H1 (cell line): Measurements from ENCODE around the gene FAM204A. TPM values are rescaled to one million over a fixed set of nuclear protein-coding genes. Genes with fewer than 3 reads are reported as not detected.

Source experiments
- CTCF ChIA-PET: fragments of 300-600 bp; sonication (Branson Sonifier 250); formaldehyde crosslinking; loops from one replicate; lab custom pipeline; 2021; ENCODE audit not compliant: partially characterized antibody; lab: Charles Lee
- POLR2A ChIA-PET: fragments of 300-600 bp; sonication (Branson Sonifier 250); formaldehyde crosslinking; loops from one replicate; lab custom pipeline; 2021; ENCODE audit warnings: inconsistent platforms; ENCODE audit not compliant: partially characterized antibody; lab: Charles Lee
- DNase-seq, 2 experiments: peaks; one replicate each; pipeline versions ENCODE4 v3.0.0 to v3.0.0-alpha.2; 2010 to 2022; ENCODE audit warnings: low spot score in 2 of 2, low read depth in 1 of 2, mixed read lengths in 1 of 2
- FAIRE-seq: peaks from 2 replicates; lab custom pipeline; 2011; peaks lifted over from hg19 to GRCh38; lab: Jason Lieb, UNC
- H2AFZ ChIP-seq: 2 replicates; pipeline ENCODE4 v1.8.1; 2012; ENCODE audit warnings: low read length, inconsistent platforms
- H2AK5ac ChIP-seq: 2 replicates; pipeline ENCODE4 v1.6.1; 2013; ENCODE audit warnings: low read depth, low read length
- H2BK120ac ChIP-seq: replicated peaks from 2 replicates; pipeline ENCODE3; 2013; ENCODE audit warnings: low read depth, low read length, inconsistent platforms
- H2BK12ac ChIP-seq: 2 replicates; pipeline ENCODE4 v1.6.1; 2013; ENCODE audit warnings: low read depth, low read length
- H2BK15ac ChIP-seq: 2 replicates; pipeline ENCODE4 v1.6.1; 2013; ENCODE audit warnings: low read length
- H2BK20ac ChIP-seq: 2 replicates; pipeline ENCODE4 v1.6.1; 2013; ENCODE audit warnings: low read length
- H2BK5ac ChIP-seq: 2 replicates; pipeline ENCODE4 v1.6.1; 2013; ENCODE audit warnings: low read depth, low read length
- H3K14ac ChIP-seq: 2 replicates; pipeline ENCODE4 v1.6.1; 2013; ENCODE audit warnings: inconsistent platforms; ENCODE audit not compliant: insufficient read length
- H3K18ac ChIP-seq: 2 replicates; pipeline ENCODE4 v1.6.1; 2013; ENCODE audit warnings: low read length; ENCODE audit errors: extremely low read depth
- H3K23ac ChIP-seq: 2 replicates; pipeline ENCODE4 v1.6.1; 2013; ENCODE audit warnings: inconsistent platforms; ENCODE audit not compliant: insufficient read length
- H3K23me2 ChIP-seq: 2 replicates; pipeline ENCODE4 v1.6.1; 2013; ENCODE audit warnings: low read depth, low read length
- H3K27ac ChIP-seq: 2 replicates; pipeline ENCODE4 v1.6.1; 2011; ENCODE audit warnings: low read depth, low read length, inconsistent platforms
- H3K27me3 ChIP-seq, 4 experiments: replicated peaks in 1 of 4; 1 replicate in 1 of 4; 2 replicates in 3 of 4; pipeline versions ENCODE4 v1.6.1 to v1.8.1; 2011 to 2013; ENCODE audit warnings: low read length in 3 of 4, mild to moderate bottlenecking in 3 of 4, inconsistent platforms in 2 of 4, mixed read lengths in 2 of 4, moderate library complexity in 1 of 4; ENCODE audit not compliant: control insufficient read depth in 3 of 4, insufficient read depth in 3 of 4; ENCODE audit errors: extremely low read depth in 1 of 4
- H3K36me3 ChIP-seq, 4 experiments: 2 replicates each; pipeline versions ENCODE4 v1.6.1 to v1.8.1; 2011 to 2013; ENCODE audit warnings: mild to moderate bottlenecking in 4 of 4, low read length in 3 of 4, moderate library complexity in 2 of 4, control low read depth in 1 of 4, inconsistent platforms in 1 of 4; ENCODE audit not compliant: insufficient read depth in 4 of 4, control insufficient read depth in 2 of 4
- H3K4ac ChIP-seq: replicated peaks from 2 replicates; pipeline ENCODE3; 2013; ENCODE audit warnings: low read length, low read depth, mixed read lengths, inconsistent platforms; ENCODE audit not compliant: insufficient read length
- H3K4me1 ChIP-seq, 4 experiments: replicated peaks in 1 of 4; 1 replicate in 1 of 4; 2 replicates in 3 of 4; pipeline versions ENCODE4 v1.6.1 to v1.8.1; 2011 to 2013; ENCODE audit warnings: low read length in 3 of 4, inconsistent platforms in 2 of 4, mixed read lengths in 1 of 4; ENCODE audit not compliant: insufficient read depth in 4 of 4, control insufficient read depth in 3 of 4
- H3K4me2 ChIP-seq, 2 experiments: 2 replicates each; pipeline versions ENCODE4 v1.6.1 to v1.8.1; 2011 to 2013; ENCODE audit warnings: low read depth in 2 of 2, low read length in 2 of 2, control low read depth in 1 of 2, inconsistent platforms in 1 of 2, mild to moderate bottlenecking in 1 of 2; ENCODE audit not compliant: insufficient read depth in 1 of 2
- H3K4me3 ChIP-seq, 4 experiments: fragments of 200-600, 300-600 bp in 1 of 4; sonication (generic), shearing (Covaris generic), sonication (Bioruptor Twin) in 1 of 4; 2 replicates each; pipeline versions ENCODE4 v1.5.1 to v1.8.1; 2011 to 2016; ENCODE audit warnings: low read length in 4 of 4, low read depth in 3 of 4, control low read depth in 2 of 4, inconsistent platforms in 2 of 4, mild to moderate bottlenecking in 2 of 4, mixed read lengths in 1 of 4, moderate library complexity in 1 of 4; ENCODE audit not compliant: insufficient read depth in 2 of 4; ENCODE audit errors: extremely low read depth in 1 of 4
- H3K56ac ChIP-seq: replicated peaks from 2 replicates; pipeline ENCODE3; 2013; ENCODE audit warnings: low read depth, mild to moderate bottlenecking, mixed read lengths, low read length, inconsistent platforms; ENCODE audit not compliant: insufficient read length
- H3K79me1 ChIP-seq: 2 replicates; pipeline ENCODE4 v1.6.1; 2013; ENCODE audit warnings: low read depth, low read length, control low read depth
- H3K79me2 ChIP-seq, 2 experiments: 2 replicates each; pipeline versions ENCODE4 v1.6.1 to v1.8.1; 2012 to 2013; ENCODE audit warnings: low read length in 2 of 2, mild to moderate bottlenecking in 2 of 2, inconsistent platforms in 1 of 2; ENCODE audit not compliant: insufficient read depth in 2 of 2, control insufficient read depth in 1 of 2
- H3K9ac ChIP-seq, 4 experiments: replicated peaks in 1 of 4; 1 replicate in 1 of 4; 2 replicates in 3 of 4; pipeline versions ENCODE4 v1.6.1 to v1.8.1; 2011 to 2013; ENCODE audit warnings: low read depth in 3 of 4, low read length in 3 of 4, control low read depth in 2 of 4, mild to moderate bottlenecking in 2 of 4, moderate library complexity in 2 of 4, inconsistent platforms in 1 of 4; ENCODE audit errors: extremely low read depth in 1 of 4
- H3K9me3 ChIP-seq, 2 experiments: 2 replicates each; pipeline versions ENCODE4 v1.6.1 to v1.8.1; 2012 to 2013; ENCODE audit warnings: mild to moderate bottlenecking in 2 of 2, moderate library complexity in 2 of 2, control low read depth in 1 of 2, inconsistent platforms in 1 of 2, low read depth in 1 of 2, low read length in 1 of 2, mixed read lengths in 1 of 2; ENCODE audit not compliant: insufficient read depth in 2 of 2
- H4K20me1 ChIP-seq, 2 experiments: replicated peaks in 1 of 2; 2 replicates each; pipeline versions ENCODE3 to v1.8.1; 2011 to 2013; ENCODE audit warnings: inconsistent platforms in 2 of 2, low read length in 2 of 2, mild to moderate bottlenecking in 1 of 2; ENCODE audit not compliant: insufficient read depth in 2 of 2, control insufficient read depth in 1 of 2
- H4K5ac ChIP-seq: 2 replicates; pipeline ENCODE4 v1.6.1; 2013; ENCODE audit warnings: low read length, low read depth, mixed read lengths, inconsistent platforms; ENCODE audit not compliant: insufficient read length
- H4K8ac ChIP-seq: 2 replicates; pipeline ENCODE4 v1.8.0; 2013; ENCODE audit warnings: mild to moderate bottlenecking, moderate library complexity, low read length, inconsistent platforms; ENCODE audit not compliant: insufficient read depth; ENCODE audit errors: extremely low read depth
- H4K91ac ChIP-seq: replicated peaks from 2 replicates; pipeline ENCODE3; 2013; ENCODE audit warnings: low read length, mixed read lengths, inconsistent platforms; ENCODE audit not compliant: insufficient read length
- EP300 ChIP-seq, 2 experiments: IDR thresholded peaks; 1 replicate in 1 of 2; 2 replicates in 1 of 2; pipeline ENCODE4 v1.6.1; 2011 to 2012; ENCODE audit warnings: low read depth in 2 of 2, low read length in 2 of 2, mild to moderate bottlenecking in 2 of 2, borderline replicate concordance in 1 of 2, inconsistent platforms in 1 of 2, moderate library complexity in 1 of 2
- WGBS, 2 experiments: shearing (Covaris generic) in 1 of 2; methylation state at CpG; one replicate each; pipeline versions ENCODE4 v1.1.6 to v1.1.7; 2013 to 2015; ENCODE audit warnings: low lambda C conversion rate in 2 of 2, mixed read lengths in 2 of 2, inconsistent platforms in 1 of 2, low coverage in 1 of 2, missing lambda C conversion rate in 1 of 2; ENCODE audit not compliant: insufficient replicate concordance in 2 of 2, insufficient coverage in 1 of 2, insufficient read length in 1 of 2; ENCODE audit errors: extremely low coverage in 1 of 2, missing lambda C conversion rate in 1 of 2; 5-methylcytosine and 5-hydroxymethylcytosine counted together
- polyA plus RNA-seq, 7 experiments: library from polyadenylated mRNA; depleted of rRNA in 3 of 7; stranded (reverse) in 5 of 7; unstranded in 2 of 7; fragments of >200 nt in 5 of 7; fragments of 200-250 nt in 2 of 7; gene quantifications; 1 replicate in 5 of 7; 2 replicates in 1 of 7; 4 replicates in 1 of 7; pipeline versions ENCODE4 v1.2.1 to v1.2.3, GENCODE V29; 2011 to 2013; ENCODE audit warnings: missing spikeins in 2 of 7, mixed read lengths in 2 of 7
- total RNA-seq: library from RNA; stranded (reverse); fragmentation: NEBNext Ultra II Directional; extraction: Animal tissue kit (Norgen Biotek cat#: 25700); gene quantifications from 2 replicates; pipeline ENCODE4 v1.2.1, GENCODE V29; 2021

FAM204A gene
- total and polyA plus RNA-seq, 2 of the 8 experiments (the other 6 are each of a cell fraction or from before 2014, with no cell fraction given): 4.9 to 37.4 TPM

DNA sequence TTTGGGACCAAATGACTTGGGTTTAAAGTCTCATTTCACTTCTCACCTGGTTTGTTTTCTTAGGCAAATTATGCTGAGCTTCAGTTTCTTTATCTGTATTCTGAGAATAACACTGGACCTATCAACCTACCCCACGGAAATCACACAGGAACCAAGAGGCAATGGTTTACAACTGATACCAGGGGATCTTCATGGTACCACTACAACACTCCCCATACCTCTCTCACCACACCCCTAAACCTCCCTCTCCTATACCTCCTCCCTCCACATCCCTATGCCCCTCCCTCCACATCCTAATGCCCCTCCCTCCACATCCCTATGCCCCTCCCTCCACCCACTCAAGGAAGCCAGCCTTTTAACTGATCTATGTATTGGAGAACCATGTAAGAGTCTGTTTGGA lies 9.9 kb downstream of the FAM204A start:
- Histone ChIP-seq H3K4ac (no peak overlapping the region), H3K23me2 (no peaks in the 10 kb centered on the region), H3K36me3 (peaks cover 4 to 35% (median 17%) of the 10 kb centered on the region in 4 experiments; a peak in 7 of 8 replicates), H2AFZ (no peak overlapping the region), H3K4me1 (no peaks in the 10 kb centered on the region), H3K18ac (no peak overlapping the region), H2BK120ac (no peak overlapping the region), H3K9ac (no peak overlapping the region), H3K14ac (no peak overlapping the region), H4K8ac (no peak overlapping the region), H3K27me3 (no peaks in the 10 kb centered on the region), H3K79me2 (no peaks in the 10 kb centered on the region), H3K79me1 (no peaks in the 10 kb centered on the region), H4K5ac (no peak overlapping the region), H2BK15ac (no peak overlapping the region), H2AK5ac (no peak overlapping the region), H3K9me3 (no peaks in the 10 kb centered on the region), H2BK5ac (no peak overlapping the region), H2BK12ac (no peak overlapping the region), H4K91ac (no peak overlapping the region), H3K4me3 (no peak overlapping the region), H2BK20ac (no peak overlapping the region), H3K27ac (no peak overlapping the region), H3K23ac (no peak overlapping the region), H3K56ac (no peak overlapping the region), H4K20me1 (peaks cover 2 to 3% of the 10 kb centered on the region in 2 experiments), H3K4me2 (no peak overlapping the region)
- FAIRE-seq (no peak), DNase-seq (no peak)
- CTCF ChIA-PET: interaction anchor here (1.0 kb wide), 1 partner anchor 31 kb away, joined by 3 read pairs; no protein-coding TSS in a partner anchor
- POLR2A ChIA-PET: no interaction called here
- TF ChIP-seq EP300 (IDR thresholded peaks at IDR 0.05; ENCODE audit: borderline replicate concordance in 1 of 2, low read depth in 2 of 2, low read length in 2 of 2): no peak
- WGBS, 2 experiments: 100% methylated on average over 1 of the region's 1 CpG; no CpG with 5 or more reads in 1 of the 2 experiments
